T47D (cell line): ENCODE results near the gene CHST6.
"Not testable (repeated sequence)": the region's sequence is repeated elsewhere in the genome, so short reads cannot be mapped to it uniquely, and the experiment has no call there.

Source experiments
- DNase-seq, 2 experiments: peaks; one replicate each; pipeline versions ENCODE4 v3.0.0 to v3.0.0-alpha.2; 2011 to 2012; ENCODE audit warnings: low read depth in 1 of 2, low spot score in 1 of 2
- JUND ChIP-seq: IDR thresholded peaks from 2 replicates; pipeline ENCODE4 v1.6.1; 2012; ENCODE audit warnings: low read depth
- in situ Hi-C: cut with HindIII; loops from 2 replicates; pipeline ENCODE4 v1.10.0; 2016; ENCODE audit warnings: low sequenced_read_pairs, low pct_unique_long_range_greater_than_20kb

CHST6 gene

DNA sequence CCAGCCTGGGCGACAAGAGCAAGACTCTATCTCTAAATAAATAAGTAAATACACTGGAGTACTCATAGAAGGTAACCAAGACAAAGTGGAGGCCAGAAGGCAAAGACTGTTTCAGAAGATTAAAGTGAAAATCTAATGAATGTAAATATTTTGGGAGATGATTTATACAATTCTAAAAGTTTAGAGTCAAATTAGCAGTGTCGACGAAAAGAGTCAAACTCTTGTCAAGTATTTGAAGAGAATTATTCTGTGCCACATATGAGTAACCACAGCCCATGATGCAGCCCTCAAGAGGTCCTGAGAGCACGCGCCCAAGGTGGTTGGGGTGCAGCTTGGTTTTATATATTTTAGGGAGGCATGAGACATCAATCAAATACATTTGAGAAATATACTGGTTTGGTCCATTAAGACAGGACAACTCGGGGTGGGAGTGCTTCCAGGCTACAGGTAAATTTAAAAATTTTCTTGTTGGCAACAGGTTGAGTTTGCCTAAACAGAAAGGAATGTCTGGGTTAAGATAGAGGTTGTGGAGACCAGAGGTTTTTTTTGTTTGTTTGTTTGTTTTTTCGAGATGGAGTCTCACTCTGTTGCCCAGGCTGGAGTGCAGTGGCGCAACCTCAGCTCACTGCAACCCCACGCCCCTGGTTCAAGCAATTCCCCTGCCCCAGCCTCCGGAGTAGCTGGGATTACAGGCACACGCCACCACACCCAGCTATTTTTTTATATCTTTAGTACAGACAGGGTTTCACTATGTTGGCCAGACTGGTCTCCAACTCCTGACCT, 65.4 kb downstream of the CHST6 start:
- no peak for TF ChIP-seq JUND
- no peak for DNase-seq
- in situ Hi-C loops, result no loop called here

DNA sequence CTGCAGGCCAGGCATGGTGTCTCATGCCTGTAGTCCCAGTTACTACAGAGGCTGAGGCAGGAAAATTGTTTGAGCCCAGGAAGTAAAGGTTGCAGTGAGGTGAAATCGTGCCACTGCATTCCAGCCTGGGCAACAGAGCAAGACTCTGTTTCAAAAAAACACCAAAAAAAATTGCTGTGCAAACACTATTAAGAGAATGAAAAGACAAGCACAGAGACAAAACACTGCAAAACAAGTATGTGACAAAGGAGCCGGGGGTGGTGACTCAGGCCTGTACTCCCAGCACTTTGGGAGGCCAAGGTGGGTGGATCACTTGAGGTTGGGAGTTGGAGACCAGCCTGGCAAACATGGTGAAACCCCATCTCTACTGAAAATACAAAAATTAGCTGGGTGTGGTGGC, 68.7 kb downstream of the CHST6 start:
- in situ Hi-C loops, DNase-seq: not testable (repeated sequence)

DNA sequence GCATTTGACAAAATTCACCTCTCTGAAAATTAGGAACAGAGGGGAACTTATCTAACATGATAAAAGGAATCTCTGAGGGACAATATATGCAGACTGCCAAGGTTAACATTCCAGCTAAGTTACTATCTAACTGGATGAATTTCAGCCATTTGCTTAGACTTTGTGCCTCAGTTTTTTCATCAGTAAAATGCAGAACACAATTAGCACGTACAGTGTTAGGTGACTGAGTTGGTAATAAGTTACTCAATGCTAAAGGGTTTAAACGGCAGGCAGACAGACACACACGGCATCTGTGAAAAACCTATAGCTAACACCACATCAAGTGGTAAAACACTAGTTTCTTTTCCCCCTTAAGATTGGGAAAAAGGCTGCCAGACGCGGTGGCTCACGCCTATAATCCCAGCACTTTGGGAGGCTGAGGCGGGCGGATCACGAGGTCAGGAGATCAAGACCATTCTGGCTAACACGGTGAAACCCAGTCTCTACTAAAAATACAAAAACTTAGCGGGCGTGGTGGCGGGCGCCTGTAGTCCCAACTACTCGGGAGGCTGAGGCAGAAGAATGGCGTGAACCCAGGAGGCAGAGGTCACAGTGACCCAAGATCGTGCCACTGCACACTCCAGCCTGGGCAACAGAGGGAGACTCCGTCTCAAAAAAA, 71.0 kb downstream of the CHST6 start:
- in situ Hi-C loops, DNase-seq: not testable (repeated sequence)

DNA sequence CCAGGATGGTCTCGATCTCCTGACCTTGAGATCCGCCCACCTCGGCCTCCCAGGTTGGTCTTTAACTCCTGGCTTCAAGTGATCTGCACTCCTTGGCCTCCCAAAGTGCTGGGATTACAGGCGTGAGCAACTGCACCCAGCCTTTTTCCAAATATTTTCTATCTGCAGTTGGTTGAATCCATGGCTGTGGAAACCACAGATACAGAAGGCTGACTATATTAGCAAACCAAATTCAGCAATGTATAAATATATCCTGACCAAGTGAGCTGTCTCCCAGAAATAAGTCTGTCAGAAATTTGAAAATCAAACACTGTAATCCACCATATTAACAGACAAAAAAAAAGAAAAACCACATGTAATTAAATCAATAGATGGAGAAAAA, 71.5 kb downstream of the CHST6 start:
- in situ Hi-C loops, result no loop called here
- no peak for TF ChIP-seq JUND
- no peak for DNase-seq
